ENCODE measurements around the gene FBRS. TPM values are rescaled to one million over a fixed set of nuclear protein-coding genes. Genes with fewer than 3 reads are reported as not detected.

Gene FBRS
- total RNA-seq, 1 donor from 2014 or later: 27.8 TPM

- no peak for DNase-seq
- Histone ChIP-seq H3K4me3 (no peak overlapping the region), H3K9me3 (replicated peaks) (no peaks in the 10 kb centered on the region), H3K36me3 (no peaks in the 10 kb centered on the region), H3K27ac (replicated peaks) (no peak overlapping the region), H3K4me1 (peaks cover 23% of the 10 kb centered on the region), H3K27me3 (ENCODE audit: low read depth) (no peaks in the 10 kb centered on the region)
- intact Hi-C loops (cut with micrococcal nuclease): no loop called here
- no peak for TF ChIP-seq CTCF (IDR thresholded peaks at IDR 0.05; ENCODE audit: borderline replicate concordance)
Measured at GRCh38 chr16:30647274-30647571, 11.0 kb upstream of the FBRS start.

GRCh38 chr16:30649725-30650368 lies 8.4 kb upstream of the FBRS start:
- peaks cover 25% of the 10 kb centered on the region for H3K36me3 ChIP-seq
- H3K4me3 ChIP-seq: peak overlapping the region; percentile 90
- H3K9me3 ChIP-seq (replicated peaks): no peaks in the 10 kb centered on the region
- no peaks in the 10 kb centered on the region for H3K27me3 ChIP-seq (ENCODE audit: low read depth)
- no peak for DNase-seq
- intact Hi-C loops (cut with micrococcal nuclease): no loop called here
- peak overlapping the region; percentile 96 for H3K27ac ChIP-seq (replicated peaks)
- H3K4me1 ChIP-seq: peaks cover 29% of the 10 kb centered on the region
- no peak for TF ChIP-seq CTCF (IDR thresholded peaks at IDR 0.05; ENCODE audit: borderline replicate concordance)

DNA sequence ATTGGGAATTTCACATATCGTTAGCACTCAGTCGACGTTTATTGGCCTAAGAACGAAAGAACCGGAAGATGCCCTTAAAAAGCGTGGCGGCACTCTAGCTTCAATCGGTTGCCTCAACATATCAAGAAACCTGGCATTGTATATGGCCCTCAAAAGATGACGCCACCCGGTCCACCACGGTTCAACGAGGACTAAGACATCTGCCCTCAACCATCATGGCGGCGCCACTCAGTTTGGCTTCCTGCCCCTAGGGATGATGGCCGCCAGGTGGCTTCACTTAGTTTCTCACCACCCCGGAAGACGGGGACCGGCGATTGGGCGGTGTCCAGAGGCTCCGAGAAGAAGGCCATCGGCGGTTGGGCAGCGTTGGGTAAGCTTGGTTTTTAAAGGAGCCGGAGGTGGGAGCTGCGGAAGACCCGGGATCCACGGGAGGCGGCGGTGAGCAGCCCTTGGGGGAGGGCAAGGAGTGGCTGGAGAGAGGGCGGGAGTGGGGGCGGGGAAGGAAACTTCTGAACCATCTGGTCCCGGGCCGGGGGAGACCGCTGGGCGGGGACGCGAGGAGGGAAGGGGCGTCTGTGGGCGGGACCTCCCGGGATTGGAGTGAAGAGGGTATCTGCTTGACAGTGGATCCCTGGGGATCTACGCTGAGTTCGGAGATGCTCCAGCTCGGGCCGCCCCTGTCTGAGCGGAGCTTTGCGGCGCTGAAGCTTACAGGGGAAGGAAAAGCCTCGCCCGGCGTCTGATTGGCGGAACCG lies 7.7 kb upstream of the FBRS start, which contains the start of gene PRR14:
Gene PRR14, plus strand, starts transcription at position 592 of the 755 bp plus-strand sequence. CDS start 686 bp downstream, outside the sequence.
- peak within 1 kb of the TSS; percentile 96 for H3K27ac ChIP-seq (replicated peaks)

GRCh38 chr16:30651124-30652004 lies 6.9 kb upstream of the FBRS start:
- Histone ChIP-seq H3K27ac (replicated peaks) (peak overlapping the region; percentile 96), H3K9me3 (replicated peaks) (no peaks in the 10 kb centered on the region), H3K4me3 (peak overlapping the region; percentile 90), H3K36me3 (peaks cover 40% of the 10 kb centered on the region), H3K4me1 (peaks cover 30% of the 10 kb centered on the region), H3K27me3 (ENCODE audit: low read depth) (no peaks in the 10 kb centered on the region)
- peak; percentile 73 for TF ChIP-seq CTCF (IDR thresholded peaks at IDR 0.05; ENCODE audit: borderline replicate concordance)
- intact Hi-C loops (cut with micrococcal nuclease): no loop called here
- DNase-seq: peak; percentile 74

More for the DNA sequence above, 7.7 kb upstream of the FBRS start, which contains the start of gene PRR14:
- peak within 1 kb of the TSS; percentile 90 for H3K4me3 ChIP-seq
- TF ChIP-seq CTCF (IDR thresholded peaks at IDR 0.05; ENCODE audit: borderline replicate concordance): peak; percentile 44
- H3K4me1 ChIP-seq: peaks cover 29% of the 10 kb centered on the region
- DNase-seq: peak; percentile 100
- no peaks in the 10 kb centered on the region for H3K9me3 ChIP-seq (replicated peaks)
- intact Hi-C loops (cut with micrococcal nuclease): no loop called here
- no peaks in the 10 kb centered on the region for H3K27me3 ChIP-seq (ENCODE audit: low read depth)
- peaks cover 32% of the 10 kb centered on the region for H3K36me3 ChIP-seq

DNA sequence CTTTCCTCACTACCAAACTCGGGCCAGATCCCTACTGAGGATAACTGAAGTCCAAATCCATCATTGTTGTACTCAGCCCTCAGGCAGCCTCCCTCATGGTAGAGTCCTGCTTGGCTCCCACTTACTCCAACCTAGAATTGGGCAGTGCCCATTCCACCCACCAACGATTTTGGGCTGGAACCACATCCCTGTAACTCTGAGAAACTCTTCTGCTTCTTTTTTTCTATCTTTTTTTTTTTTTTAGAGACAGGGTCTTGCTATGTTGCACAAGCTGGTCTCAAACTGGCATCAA lies 6.3 kb upstream of the FBRS start:
- no peak for TF ChIP-seq CTCF (IDR thresholded peaks at IDR 0.05; ENCODE audit: borderline replicate concordance)
- no peaks in the 10 kb centered on the region for H3K9me3 ChIP-seq (replicated peaks)
- H3K36me3 ChIP-seq: peaks cover 44% of the 10 kb centered on the region
- DNase-seq: no peak
- H3K27me3 ChIP-seq (ENCODE audit: low read depth): no peaks in the 10 kb centered on the region
- H3K27ac ChIP-seq (replicated peaks): peak overlapping the region; percentile 96
- H3K4me1 ChIP-seq: peaks cover 36% of the 10 kb centered on the region
- peak overlapping the region; percentile 90 for H3K4me3 ChIP-seq
- intact Hi-C loops (cut with micrococcal nuclease): no loop called here

Data from left ventricle myocardium inferior (tissue), 1 donor.